Stimulated activated CD4-positive, alpha-beta T cell treated with anti-CD3 and anti-CD28 coated beads, Interleukin-15, amount 100 ng/mL, for 48 hours (primary cell): ENCODE results near the gene CABP1.
"Not testable (repeated sequence)": the region's sequence is repeated elsewhere in the genome, so short reads cannot be mapped to it uniquely, and the experiment has no call there.

ENCODE experiments used
- DNase-seq, 2 donors: peaks; one replicate each; pipeline ENCODE4 v3.0.0-alpha.2; 2020; ENCODE audit warnings: low read depth in 2 of 2

CABP1 gene

GRCh38 chr12:120666571-120667390 lies 26.4 kb downstream of the CABP1 start:
- no peak for DNase-seq

GRCh38 chr12:120668091-120668867 lies 27.9 kb downstream of the CABP1 start:
- no peak for DNase-seq

DNA sequence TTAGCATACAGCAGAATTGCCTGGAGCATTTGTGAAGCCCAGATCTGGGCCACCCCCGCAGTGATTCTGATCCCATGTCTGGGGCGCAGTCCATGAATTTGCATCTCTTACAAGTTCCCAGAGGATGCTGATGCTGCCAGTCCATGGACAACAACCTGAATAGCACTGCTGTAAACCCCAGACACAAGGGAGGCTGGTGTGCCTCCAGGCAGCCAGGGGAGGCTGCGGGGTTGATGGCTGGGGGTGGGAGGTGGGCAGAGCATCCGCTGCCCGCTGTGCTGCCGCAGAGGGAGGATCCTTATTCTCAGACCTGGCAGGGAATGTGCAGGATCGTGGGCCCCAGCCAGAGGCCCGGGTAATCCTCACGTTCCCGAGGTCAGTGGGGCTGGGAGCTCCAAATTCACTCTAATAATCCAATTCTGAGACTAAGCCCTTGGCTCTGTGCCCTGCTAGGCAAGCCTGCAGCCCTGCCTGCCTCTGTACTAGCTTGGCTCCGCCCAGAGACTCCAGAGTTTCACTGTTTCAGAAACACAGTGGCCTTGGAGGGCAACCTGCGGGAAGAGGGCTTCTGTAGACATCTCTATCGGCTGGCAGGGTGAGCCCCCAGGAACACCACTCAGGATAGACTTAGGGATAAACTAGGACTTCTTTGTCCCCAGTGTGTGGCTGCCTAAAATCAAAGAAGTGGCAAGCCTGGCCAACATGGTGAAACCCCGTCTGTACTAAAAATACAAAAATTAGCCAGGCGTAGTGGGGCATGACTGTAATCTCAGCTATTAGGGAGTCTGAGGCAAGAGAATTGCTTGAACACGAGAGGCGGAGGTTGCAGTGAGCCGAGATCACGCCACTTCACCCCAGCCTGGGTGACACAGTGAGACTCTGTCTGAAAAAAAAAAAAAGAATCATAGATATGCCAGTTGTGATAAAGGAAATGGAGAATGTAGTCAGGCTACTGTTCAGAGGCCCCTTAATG lies 28.7 kb downstream of the CABP1 start:
- DNase-seq: no peak

GRCh38 chr12:120670237-120670636 lies 29.8 kb downstream of the CABP1 start:
- not testable (repeated sequence) for DNase-seq

- no peak for DNase-seq
Measured at GRCh38 chr12:120670667-120671066, 30.2 kb downstream of the CABP1 start.

DNA sequence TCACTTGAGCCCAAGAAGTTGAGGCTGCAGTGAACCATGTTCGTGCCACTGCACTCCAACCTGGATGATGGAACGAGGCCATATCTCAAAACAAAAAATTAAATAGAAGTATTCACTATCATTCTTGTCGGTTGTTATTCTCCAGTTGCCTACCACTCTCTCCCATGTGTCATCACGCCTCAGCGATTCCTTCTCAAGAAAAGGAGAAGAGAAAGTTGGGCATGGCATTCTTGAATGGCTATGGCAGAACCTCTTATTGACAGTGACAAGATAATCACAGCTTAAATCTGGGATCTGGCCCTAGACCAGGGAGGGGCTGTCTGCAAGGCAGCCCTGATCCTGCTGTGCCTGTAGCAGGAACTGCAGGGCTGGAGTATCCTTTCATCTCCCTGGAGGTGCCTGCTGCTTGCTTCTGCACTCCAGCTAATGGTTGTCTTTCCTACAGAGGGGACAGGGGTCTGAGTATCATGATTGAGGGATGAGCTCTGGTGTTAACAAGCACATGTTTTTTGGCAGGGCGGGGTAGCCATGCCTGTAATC lies 33.7 kb downstream of the CABP1 start:
- no peak for DNase-seq

DNA sequence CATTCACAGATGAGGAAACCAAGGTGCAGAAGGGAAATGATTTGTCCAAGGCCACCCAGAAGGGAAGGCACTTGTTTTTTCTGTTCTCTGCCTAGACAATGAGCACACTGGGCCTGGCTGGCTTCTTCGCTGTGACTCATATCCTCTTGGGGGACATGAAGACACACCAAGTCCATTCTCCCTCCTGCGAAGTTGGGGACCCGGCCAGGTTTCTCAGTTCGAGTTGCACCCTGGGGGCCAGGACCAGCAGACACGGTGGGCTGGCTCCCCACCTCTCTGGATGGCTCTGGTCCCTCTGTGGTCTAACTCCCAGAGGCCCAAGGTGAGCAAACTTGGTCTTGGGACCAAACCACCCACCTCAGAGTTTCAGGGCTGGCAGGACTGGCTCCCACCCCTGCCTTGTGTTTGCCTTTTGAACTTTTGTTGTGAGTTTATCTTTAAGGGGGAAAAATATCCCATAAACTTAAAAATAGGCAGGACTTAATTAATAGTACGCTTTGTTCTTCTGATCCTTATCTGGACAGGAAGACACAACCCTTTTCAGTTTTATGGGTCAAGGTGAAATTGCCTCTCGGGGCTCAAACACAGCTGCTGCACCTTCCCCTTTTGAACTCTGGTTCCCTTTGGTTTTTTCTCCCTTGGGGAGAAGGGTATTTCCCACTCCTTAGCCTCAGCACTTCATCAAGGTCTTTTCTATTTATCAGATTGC lies 37.5 kb downstream of the CABP1 start:
- DNase-seq: no peak

DNA sequence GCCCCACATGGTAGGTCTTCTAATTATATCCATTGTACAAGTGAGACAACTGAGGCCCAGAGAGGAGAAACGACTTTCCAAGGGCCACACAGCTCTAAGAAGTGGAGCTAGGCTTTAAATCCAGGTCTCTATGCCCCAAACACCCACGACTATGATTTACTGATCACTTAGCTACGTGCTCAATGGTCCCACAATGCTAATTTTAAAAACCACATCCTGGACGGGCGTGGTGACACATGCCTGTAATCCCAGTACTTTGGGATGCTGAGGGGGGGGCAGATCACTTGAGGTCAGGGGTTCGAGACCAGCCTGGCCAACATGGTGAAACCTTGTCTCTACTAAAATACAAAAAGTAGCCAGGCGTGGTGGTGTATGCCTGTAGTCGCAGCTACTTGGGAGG lies 38.1 kb downstream of the CABP1 start:
- DNase-seq: no peak

DNA sequence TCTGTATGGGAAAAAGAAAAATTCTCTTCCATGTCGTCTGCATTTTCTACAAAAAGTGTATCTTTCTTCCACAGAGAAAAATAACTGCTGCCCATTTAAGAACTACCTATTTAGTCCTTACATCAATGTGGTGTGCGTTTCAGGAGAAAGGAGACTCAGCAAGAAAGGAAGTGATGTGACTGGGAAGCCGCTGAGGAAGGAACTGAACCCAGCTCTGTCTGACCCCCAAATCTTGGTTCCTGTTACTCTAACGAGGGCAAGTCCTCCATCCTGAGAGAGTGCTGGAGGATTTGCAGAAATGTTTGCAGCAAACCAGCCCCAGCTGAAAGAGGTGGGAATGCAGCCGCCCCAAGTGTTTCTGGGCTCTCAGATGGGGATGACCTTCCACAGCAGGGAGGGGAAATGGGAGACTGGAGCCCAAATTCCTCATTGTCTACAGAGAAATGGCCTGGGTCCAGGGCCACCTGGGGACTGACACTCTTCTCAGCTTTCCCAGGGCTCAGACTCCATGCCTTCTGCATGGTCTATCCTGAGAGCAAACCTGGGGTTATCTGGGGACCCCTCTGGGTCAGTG lies 39.8 kb downstream of the CABP1 start:
- no peak for DNase-seq

- DNase-seq: no peak
Measured at GRCh38 chr12:120684523-120684932, 44.1 kb downstream of the CABP1 start.

DNA sequence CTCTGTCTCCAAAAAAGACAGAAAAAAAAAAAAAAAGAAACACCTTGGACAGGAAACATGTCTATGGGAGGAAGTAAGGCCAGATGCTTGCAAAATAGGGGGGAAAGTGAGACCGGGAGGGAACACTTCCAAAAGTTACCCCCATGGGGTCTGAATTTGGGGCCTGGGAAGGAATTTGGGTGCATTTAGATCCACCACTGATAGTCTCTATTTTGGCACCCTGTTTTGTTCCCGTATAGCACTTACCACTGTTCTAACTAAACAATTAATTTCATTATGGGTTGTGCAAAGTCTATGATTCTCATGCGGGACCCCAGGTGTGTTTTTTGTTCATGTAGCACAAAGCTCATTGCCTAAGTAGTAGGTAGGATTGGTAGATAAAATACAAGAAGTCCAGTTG lies 45.1 kb downstream of the CABP1 start:
- no peak for DNase-seq

DNA sequence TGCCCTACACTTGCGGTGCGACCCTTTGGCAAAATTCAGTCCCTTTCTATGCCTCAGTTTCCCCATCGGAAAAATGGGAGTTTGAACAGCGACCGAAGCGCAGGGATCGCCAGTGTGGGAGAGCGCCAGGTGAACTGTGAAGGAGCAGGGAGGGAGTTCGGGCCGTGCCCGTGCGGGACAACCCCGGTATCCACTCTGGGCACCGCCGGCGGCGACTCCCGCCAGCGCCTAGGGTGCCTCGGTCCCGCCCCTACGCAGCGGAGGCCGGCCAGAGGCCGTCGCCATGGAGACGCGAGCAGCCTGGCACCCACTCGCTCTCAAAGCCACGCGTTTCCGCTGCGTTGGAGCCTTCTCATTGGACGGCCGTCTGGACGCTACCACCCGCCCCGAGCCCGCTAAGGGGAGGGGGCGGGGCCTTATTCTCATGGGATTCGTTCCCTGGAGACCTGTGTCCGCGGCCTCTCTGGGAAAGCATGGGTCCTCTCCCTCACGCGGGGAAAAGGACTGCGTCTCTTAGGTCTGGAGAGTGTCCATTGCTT lies 45.8 kb downstream of the CABP1 start:
- DNase-seq: peak; percentile 96 to 98

GRCh38 chr12:120686690-120687577 lies 46.5 kb downstream of the CABP1 start, which contains the start of gene MLEC:
Gene MLEC (plus strand): TSS chr12:120687149. CDS start chr12:120687297, 148 bp downstream.
- peak; percentile 97 to 98 for DNase-seq

GRCh38 chr12:120687578-120688289 lies 47.3 kb downstream of the CABP1 start:
- DNase-seq: peak in 1 of 2 donors; percentile 15

GRCh38 chr12:120688527-120689071 lies 48.2 kb downstream of the CABP1 start:
- no peak for DNase-seq

- no peak for DNase-seq
Measured at GRCh38 chr12:120689397-120690082, 49.1 kb downstream of the CABP1 start.

DNA sequence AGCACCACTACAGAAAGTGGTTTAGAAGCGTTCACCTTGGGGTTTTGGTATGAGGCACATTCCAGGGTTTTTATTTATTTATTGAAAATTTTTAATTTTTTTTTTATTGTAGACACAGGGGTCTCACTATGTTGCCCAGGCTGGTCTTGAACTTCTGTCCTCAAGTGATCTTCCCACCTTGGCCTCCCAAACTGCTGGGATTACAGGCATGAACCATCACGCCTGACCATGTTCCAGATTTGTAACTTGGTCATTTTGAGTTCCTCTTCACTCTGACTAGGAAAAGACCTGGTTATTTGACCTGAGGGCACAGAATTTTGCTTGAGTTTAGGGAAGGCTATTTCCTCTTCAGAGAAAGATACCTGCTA lies 49.6 kb downstream of the CABP1 start:
- no peak for DNase-seq

- no peak for DNase-seq
Measured at GRCh38 chr12:120690978-120691377, 50.6 kb downstream of the CABP1 start.
